NCI-H510A treated with DMSO at 0.1 percent for 48 hours (cell line): Measurements from ENCODE around the gene ASPHD1.
"Not testable (repeated sequence)": the region's sequence is repeated elsewhere in the genome, so short reads cannot be mapped to it uniquely, and the experiment has no call there.

Source experiments
- DNase-seq: peaks from one replicate; lab custom pipeline; 2025; lab: John Stamatoyannopoulos, UW

Gene ASPHD1

GRCh38 chr16:29908719-29909220, 8.5 kb downstream of the ASPHD1 start:
- DNase-seq: no peak

- DNase-seq: no peak
Observed at GRCh38 chr16:29909391-29909790, 9.1 kb downstream of the ASPHD1 start.

GRCh38 chr16:29909851-29910250, 9.6 kb downstream of the ASPHD1 start:
- DNase-seq: not testable (repeated sequence)

- no peak for DNase-seq
Observed at GRCh38 chr16:29910819-29911675, 10.8 kb downstream of the ASPHD1 start.

GRCh38 chr16:29911676-29912010, 11.4 kb downstream of the ASPHD1 start:
- DNase-seq: no peak

GRCh38 chr16:29912087-29912486, 11.8 kb downstream of the ASPHD1 start:
- DNase-seq: no peak

GRCh38 chr16:29913514-29913913, 13.2 kb downstream of the ASPHD1 start:
- DNase-seq: no peak

- no peak for DNase-seq
Observed at GRCh38 chr16:29915590-29916247, 15.4 kb downstream of the ASPHD1 start.

GRCh38 chr16:29916979-29917378, 16.7 kb downstream of the ASPHD1 start:
- no peak for DNase-seq

GRCh38 chr16:29920288-29921033, 20.2 kb downstream of the ASPHD1 start:
- DNase-seq: no peak

- DNase-seq: no peak
Observed at GRCh38 chr16:29921034-29921385, 20.7 kb downstream of the ASPHD1 start.

- no peak for DNase-seq
Observed at GRCh38 chr16:29922326-29922725, 22.0 kb downstream of the ASPHD1 start.

- DNase-seq: no peak
Observed at GRCh38 chr16:29922986-29923501, 22.8 kb downstream of the ASPHD1 start.

GRCh38 chr16:29925105-29925756, 24.9 kb downstream of the ASPHD1 start:
- DNase-seq: no peak

GRCh38 chr16:29925781-29926710, 25.8 kb downstream of the ASPHD1 start, which contains the start of gene KCTD13:
Gene KCTD13 (minus strand): TSS chr16:29926226. CDS start chr16:29926033, 193 bp downstream.
- DNase-seq: peak; percentile 93

GRCh38 chr16:29926711-29927052, 26.4 kb downstream of the ASPHD1 start:
- DNase-seq: peak; percentile 71

GRCh38 chr16:29927070-29927905, 27.0 kb downstream of the ASPHD1 start:
- DNase-seq: no peak

- not testable (repeated sequence) for DNase-seq
Observed at GRCh38 chr16:29931750-29932149, 31.5 kb downstream of the ASPHD1 start.

GRCh38 chr16:29940656-29941055, 40.4 kb downstream of the ASPHD1 start:
- no peak for DNase-seq
